Suprapubic skin (tissue), 4 donors: ENCODE results near the gene TRIP4. TPM values are rescaled to one million over a fixed set of nuclear protein-coding genes. Genes with fewer than 3 reads are reported as not detected.

Experiments used
- DNase-seq, 2 donors: peaks; one replicate each; pipeline ENCODE4 v3.0.0-alpha.2; 2019; ENCODE audit warnings: low spot score in 2 of 2
- H3K27ac ChIP-seq: fragments of 200-600 bp; sonication (generic); one replicate; pipeline ENCODE4 v1.5.1; 2019
- H3K27me3 ChIP-seq: fragments of 200-600 bp; sonication (generic); one replicate; pipeline ENCODE4 v1.5.1; 2019
- H3K36me3 ChIP-seq: fragments of 200-600 bp; sonication (generic); one replicate; pipeline ENCODE4 v1.5.1; 2019
- H3K4me1 ChIP-seq: fragments of 200-600 bp; sonication (generic); one replicate; pipeline ENCODE4 v1.5.1; 2019
- H3K4me3 ChIP-seq: fragments of 200-600 bp; sonication (generic); one replicate; pipeline ENCODE4 v1.5.1; 2019; ENCODE audit warnings: mild to moderate bottlenecking
- H3K9me3 ChIP-seq: fragments of 200-600 bp; sonication (generic); one replicate; pipeline ENCODE4 v1.5.1; 2019
- CTCF ChIP-seq, 2 donors: fragments of 200-600 bp in 1 of 2; fragments of 450-650 bp in 1 of 2; sonication (generic) in 1 of 2; IDR thresholded peaks; one replicate each; pipeline ENCODE4 v1.5.1; 2016 to 2019; ENCODE audit warnings: antibody characterized with exemption in 2 of 2, mild to moderate bottlenecking in 1 of 2, moderate library complexity in 1 of 2
- EP300 ChIP-seq: sonication (generic); formaldehyde crosslinking; IDR thresholded peaks from one replicate; pipeline ENCODE4 v1.6.1; 2017; ENCODE audit warnings: antibody characterized with exemption
- POLR2A ChIP-seq, 2 donors: fragments of 450-650 bp; IDR thresholded peaks; one replicate each; pipeline ENCODE4 v1.6.1; 2017; ENCODE audit warnings: antibody characterized with exemption in 2 of 2, mild to moderate bottlenecking in 2 of 2, moderate library complexity in 2 of 2
- POLR2AphosphoS5 ChIP-seq, 3 donors: sonication (generic); formaldehyde crosslinking; IDR thresholded peaks; one replicate each; pipeline ENCODE4 v1.6.1; 2017; ENCODE audit warnings: antibody characterized with exemption in 3 of 3
- WGBS: methylation state at CpG from one replicate; pipeline ENCODE4 v1.1.5; 2018; 5-methylcytosine and 5-hydroxymethylcytosine counted together
- total RNA-seq, 4 donors: library from RNA; depleted of rRNA; stranded (reverse); fragments of >200 nt; gene quantifications; one replicate each; pipeline ENCODE4 v1.1.0, GENCODE V29; 2016

Gene TRIP4
- total RNA-seq, 4 donors from 2014 or later: 8.3 to 22.2 (median 13.0) TPM

- Histone ChIP-seq H3K4me3 (no peak overlapping the region), H3K27me3 (no peaks in the 10 kb centered on the region), H3K9me3 (no peaks in the 10 kb centered on the region), H3K4me1 (peaks cover 10% of the 10 kb centered on the region), H3K36me3 (peaks cover 33% of the 10 kb centered on the region), H3K27ac (no peak overlapping the region)
- no peak for TF ChIP-seq POLR2AphosphoS5 (IDR thresholded peaks at IDR 0.05)
- no peak for TF ChIP-seq EP300
- TF ChIP-seq CTCF (IDR thresholded peaks at IDR 0.05): no peak
- no peak for TF ChIP-seq POLR2A (IDR thresholded peaks at IDR 0.05)
- DNase-seq: no peak
- 54% methylated on average over 6 of the region's 6 CpGs for WGBS
Observed at GRCh38 chr15:64452988-64453688, 65.5 kb downstream of the TRIP4 start.

GRCh38 chr15:64453689-64454037 lies 66.0 kb downstream of the TRIP4 start:
- no peak overlapping the region for H3K27ac ChIP-seq
- no peak for TF ChIP-seq POLR2A (IDR thresholded peaks at IDR 0.05)
- TF ChIP-seq CTCF (IDR thresholded peaks at IDR 0.05): no peak
- TF ChIP-seq POLR2AphosphoS5 (IDR thresholded peaks at IDR 0.05): no peak
- no peak for TF ChIP-seq EP300
- no peaks in the 10 kb centered on the region for H3K27me3 ChIP-seq
- no peaks in the 10 kb centered on the region for H3K9me3 ChIP-seq
- peaks cover 10% of the 10 kb centered on the region for H3K4me1 ChIP-seq
- H3K4me3 ChIP-seq: no peak overlapping the region
- 100% methylated on average over 1 of the region's 1 CpG for WGBS
- DNase-seq: no peak
- peaks cover 29% of the 10 kb centered on the region for H3K36me3 ChIP-seq

GRCh38 chr15:64454282-64454681 lies 66.6 kb downstream of the TRIP4 start:
- Histone ChIP-seq H3K4me1 (peaks cover 15% of the 10 kb centered on the region), H3K9me3 (no peaks in the 10 kb centered on the region), H3K27ac (no peak overlapping the region), H3K27me3 (no peaks in the 10 kb centered on the region), H3K36me3 (peaks cover 23% of the 10 kb centered on the region), H3K4me3 (no peak overlapping the region)
- no peak for TF ChIP-seq CTCF (IDR thresholded peaks at IDR 0.05)
- no peak for TF ChIP-seq POLR2AphosphoS5 (IDR thresholded peaks at IDR 0.05)
- no peak for TF ChIP-seq EP300
- no peak for TF ChIP-seq POLR2A (IDR thresholded peaks at IDR 0.05)
- no peak for DNase-seq

GRCh38 chr15:64455961-64456371 lies 68.3 kb downstream of the TRIP4 start:
- Histone ChIP-seq H3K27ac (no peak overlapping the region), H3K9me3 (no peaks in the 10 kb centered on the region), H3K36me3 (peaks cover 15% of the 10 kb centered on the region), H3K4me3 (no peak overlapping the region), H3K27me3 (no peaks in the 10 kb centered on the region), H3K4me1 (peaks cover 25% of the 10 kb centered on the region)
- 68% methylated on average over 3 of the region's 3 CpGs for WGBS
- DNase-seq: no peak
- TF ChIP-seq EP300: no peak
- TF ChIP-seq CTCF (IDR thresholded peaks at IDR 0.05): no peak
- no peak for TF ChIP-seq POLR2AphosphoS5 (IDR thresholded peaks at IDR 0.05)
- TF ChIP-seq POLR2A (IDR thresholded peaks at IDR 0.05): no peak

GRCh38 chr15:64456634-64457108 lies 69.0 kb downstream of the TRIP4 start:
- TF ChIP-seq POLR2AphosphoS5 (IDR thresholded peaks at IDR 0.05) (no peak), POLR2A (IDR thresholded peaks at IDR 0.05) (no peak), CTCF (IDR thresholded peaks at IDR 0.05) (no peak), EP300 (no peak)
- WGBS: 76% methylated on average over 1 of the region's 1 CpG
- Histone ChIP-seq H3K36me3 (peaks cover 15% of the 10 kb centered on the region), H3K27me3 (no peaks in the 10 kb centered on the region), H3K4me1 (peaks cover 30% of the 10 kb centered on the region), H3K27ac (no peak overlapping the region), H3K9me3 (no peaks in the 10 kb centered on the region), H3K4me3 (no peak overlapping the region)
- no peak for DNase-seq
